ENCODE results near the gene PPFIBP2. TPM values are rescaled to one million over a fixed set of nuclear protein-coding genes. Genes with fewer than 3 reads are reported as not detected.
"Not testable (repeated sequence)": the region's sequence is repeated elsewhere in the genome, so short reads cannot be mapped to it uniquely, and the experiment has no call there.

The PPFIBP2 gene
- total RNA-seq, 1 donor: 28.9 TPM

GRCh38 chr11:7514099-7514591 is 346 bp downstream of the PPFIBP2 start:
- Histone ChIP-seq H3K27me3 (ENCODE audit: insufficient read depth, low read length) (peaks cover 7% of the 10 kb centered on the region), H3K4me3 (ENCODE audit: low read length) (peak overlapping the region; percentile 92), H3K9me3 (ENCODE audit: low read depth, low read length) (no peaks in the 10 kb centered on the region), H3K4me1 (ENCODE audit: insufficient read depth, low read length) (peaks cover 38% of the 10 kb centered on the region)

- Histone ChIP-seq H3K4me3 (ENCODE audit: low read length) (no peak overlapping the region), H3K4me1 (ENCODE audit: insufficient read depth, low read length) (peaks cover 48% of the 10 kb centered on the region), H3K9me3 (ENCODE audit: low read depth, low read length) (no peaks in the 10 kb centered on the region), H3K27me3 (ENCODE audit: insufficient read depth, low read length) (peaks cover 7% of the 10 kb centered on the region)
Measured at GRCh38 chr11:7515447-7515886, 1.7 kb downstream of the PPFIBP2 start.

- H3K4me1 ChIP-seq (ENCODE audit: insufficient read depth, low read length): peaks cover 52% of the 10 kb centered on the region
- H3K27me3 ChIP-seq (ENCODE audit: insufficient read depth, low read length): peaks cover 7% of the 10 kb centered on the region
- no peak overlapping the region for H3K4me3 ChIP-seq (ENCODE audit: low read length)
- H3K9me3 ChIP-seq (ENCODE audit: low read depth, low read length): no peaks in the 10 kb centered on the region
Measured at GRCh38 chr11:7516475-7516874, 2.7 kb downstream of the PPFIBP2 start.

DNA sequence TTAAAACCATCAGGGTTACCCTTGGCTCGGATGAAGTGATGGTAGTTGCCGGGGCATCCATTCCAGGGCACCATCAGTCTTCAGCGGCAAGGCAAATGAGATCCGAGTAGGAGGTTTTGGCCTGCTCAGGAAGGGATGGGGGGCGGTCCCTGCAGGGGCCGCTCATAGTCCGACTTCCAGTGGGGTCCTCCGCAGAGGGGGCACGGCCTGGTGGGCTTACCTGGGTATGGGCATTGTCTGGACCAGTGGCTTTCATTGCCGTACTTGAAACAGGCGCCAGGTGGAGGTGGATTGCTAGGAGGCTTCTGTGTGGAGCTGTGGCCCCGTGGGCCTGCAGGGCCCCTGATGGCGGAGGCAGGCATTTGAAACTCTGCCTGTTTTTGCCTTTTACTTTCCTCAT is 3.9 kb downstream of the PPFIBP2 start:
- peaks cover 52% of the 10 kb centered on the region for H3K4me1 ChIP-seq (ENCODE audit: insufficient read depth, low read length)
- H3K9me3 ChIP-seq (ENCODE audit: low read depth, low read length); H3K4me3 ChIP-seq (ENCODE audit: low read length); H3K27me3 ChIP-seq (ENCODE audit: insufficient read depth, low read length): not testable (repeated sequence)

- peaks cover 60% of the 10 kb centered on the region for H3K4me1 ChIP-seq (ENCODE audit: insufficient read depth, low read length)
- H3K9me3 ChIP-seq (ENCODE audit: low read depth, low read length): no peaks in the 10 kb centered on the region
- peaks cover 7% of the 10 kb centered on the region for H3K27me3 ChIP-seq (ENCODE audit: insufficient read depth, low read length)
- H3K4me3 ChIP-seq (ENCODE audit: low read length): no peak overlapping the region
Measured at GRCh38 chr11:7518811-7519562, 5.2 kb downstream of the PPFIBP2 start.

- H3K4me1 ChIP-seq (ENCODE audit: insufficient read depth, low read length): peaks cover 61% of the 10 kb centered on the region
- H3K4me3 ChIP-seq (ENCODE audit: low read length): no peak overlapping the region
- H3K27me3 ChIP-seq (ENCODE audit: insufficient read depth, low read length): peaks cover 2% of the 10 kb centered on the region
- H3K9me3 ChIP-seq (ENCODE audit: low read depth, low read length): no peaks in the 10 kb centered on the region
Measured at GRCh38 chr11:7520011-7520942, 6.5 kb downstream of the PPFIBP2 start.

DNA sequence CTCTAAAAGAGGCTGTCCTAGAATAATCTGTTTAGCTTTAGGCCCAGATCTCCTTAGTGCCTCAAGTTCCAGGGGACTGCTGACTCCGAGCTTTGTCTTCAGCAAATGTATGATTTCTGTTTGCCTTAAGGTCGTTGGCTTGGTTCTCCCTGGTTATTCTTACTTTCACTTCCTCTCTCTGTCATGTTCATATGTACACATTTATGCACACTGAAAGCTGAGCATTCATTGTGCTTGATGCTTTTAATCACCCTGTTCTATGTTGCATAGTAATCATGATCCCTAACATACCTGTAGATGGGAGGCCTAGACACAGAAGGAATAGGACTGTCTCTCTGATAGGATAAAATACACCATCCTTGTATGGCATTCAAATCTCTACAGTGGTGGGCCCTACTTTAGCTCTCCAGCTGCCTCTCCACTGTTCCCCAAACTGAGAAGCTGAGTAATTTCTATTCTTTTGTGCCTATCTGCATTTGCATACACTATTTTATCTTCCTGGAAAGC is 7.2 kb downstream of the PPFIBP2 start:
- H3K4me1 ChIP-seq (ENCODE audit: insufficient read depth, low read length): peaks cover 59% of the 10 kb centered on the region
- no peaks in the 10 kb centered on the region for H3K27me3 ChIP-seq (ENCODE audit: insufficient read depth, low read length)
- no peaks in the 10 kb centered on the region for H3K9me3 ChIP-seq (ENCODE audit: low read depth, low read length)
- H3K4me3 ChIP-seq (ENCODE audit: low read length): no peak overlapping the region

DNA sequence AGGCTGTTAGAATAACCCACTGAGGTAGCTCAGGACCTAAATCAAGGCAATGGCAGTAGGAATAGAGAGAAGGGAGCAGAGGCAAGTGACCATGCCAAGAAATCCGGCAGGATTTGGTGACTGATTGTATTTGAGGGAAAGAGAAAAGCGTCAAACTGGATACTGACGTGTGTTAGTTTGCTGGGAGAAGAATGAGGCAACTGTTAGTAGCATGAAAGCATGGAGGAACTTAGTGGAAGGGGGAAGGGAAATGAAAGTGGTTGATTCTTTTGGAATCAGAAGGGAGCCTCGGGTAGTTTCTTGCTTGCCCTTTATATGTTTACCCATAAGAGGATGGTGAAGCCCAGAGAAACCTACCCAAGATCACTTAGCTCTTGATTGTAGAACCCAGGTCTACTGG is 8.3 kb downstream of the PPFIBP2 start:
- Histone ChIP-seq H3K9me3 (ENCODE audit: low read depth, low read length) (no peaks in the 10 kb centered on the region), H3K4me1 (ENCODE audit: insufficient read depth, low read length) (peaks cover 66% of the 10 kb centered on the region), H3K4me3 (ENCODE audit: low read length) (no peak overlapping the region), H3K27me3 (ENCODE audit: insufficient read depth, low read length) (no peaks in the 10 kb centered on the region)

- H3K27me3 ChIP-seq (ENCODE audit: insufficient read depth, low read length): no peaks in the 10 kb centered on the region
- H3K4me1 ChIP-seq (ENCODE audit: insufficient read depth, low read length): peaks cover 70% of the 10 kb centered on the region
- no peak overlapping the region for H3K4me3 ChIP-seq (ENCODE audit: low read length)
- no peaks in the 10 kb centered on the region for H3K9me3 ChIP-seq (ENCODE audit: low read depth, low read length)
Measured at GRCh38 chr11:7522546-7522945, 8.7 kb downstream of the PPFIBP2 start.

GRCh38 chr11:7523416-7524210 is 9.8 kb downstream of the PPFIBP2 start:
- H3K9me3 ChIP-seq (ENCODE audit: low read depth, low read length): no peaks in the 10 kb centered on the region
- H3K27me3 ChIP-seq (ENCODE audit: insufficient read depth, low read length): no peaks in the 10 kb centered on the region
- no peak overlapping the region for H3K4me3 ChIP-seq (ENCODE audit: low read length)
- peaks cover 78% of the 10 kb centered on the region for H3K4me1 ChIP-seq (ENCODE audit: insufficient read depth, low read length)

DNA sequence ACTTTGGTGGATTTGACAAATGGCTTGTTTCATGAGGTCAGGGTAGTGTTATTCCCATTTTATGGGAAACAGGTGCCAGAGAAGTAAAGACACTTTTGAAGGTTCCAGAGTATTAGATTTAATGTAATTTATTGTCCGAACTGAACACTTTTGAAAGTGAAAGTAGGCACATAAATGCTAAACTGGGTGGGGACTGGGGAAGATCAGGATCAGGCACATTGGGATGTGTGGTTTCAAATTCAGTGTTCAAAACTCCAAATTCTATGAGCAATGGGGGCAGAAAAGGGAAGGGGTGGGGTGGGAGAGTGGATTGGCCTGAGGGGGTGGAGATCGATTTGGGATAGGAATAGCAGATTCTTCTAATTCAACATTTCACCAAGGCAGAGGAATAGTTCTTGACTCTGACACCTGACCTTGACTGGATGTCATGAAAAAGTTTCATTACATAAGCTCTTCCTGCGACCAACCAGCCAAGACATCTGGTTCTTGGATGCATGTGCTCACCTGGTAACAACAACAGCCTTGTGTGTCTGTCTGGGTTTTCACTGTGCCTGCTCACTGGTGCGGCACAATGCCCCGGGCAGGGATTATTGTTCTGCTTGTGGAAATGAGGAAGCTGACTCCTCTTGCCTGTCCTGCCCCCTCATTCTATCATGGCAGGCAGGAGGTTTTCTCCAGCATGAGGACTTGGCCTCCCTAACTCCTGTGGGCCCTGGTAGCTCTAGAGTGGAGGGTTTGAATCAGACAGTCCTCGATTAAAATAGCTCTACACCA is 10.8 kb downstream of the PPFIBP2 start:
- Histone ChIP-seq H3K27me3 (ENCODE audit: insufficient read depth, low read length) (no peaks in the 10 kb centered on the region), H3K9me3 (ENCODE audit: low read depth, low read length) (no peaks in the 10 kb centered on the region), H3K4me1 (ENCODE audit: insufficient read depth, low read length) (peaks cover 86% of the 10 kb centered on the region), H3K4me3 (ENCODE audit: low read length) (no peak overlapping the region)

DNA sequence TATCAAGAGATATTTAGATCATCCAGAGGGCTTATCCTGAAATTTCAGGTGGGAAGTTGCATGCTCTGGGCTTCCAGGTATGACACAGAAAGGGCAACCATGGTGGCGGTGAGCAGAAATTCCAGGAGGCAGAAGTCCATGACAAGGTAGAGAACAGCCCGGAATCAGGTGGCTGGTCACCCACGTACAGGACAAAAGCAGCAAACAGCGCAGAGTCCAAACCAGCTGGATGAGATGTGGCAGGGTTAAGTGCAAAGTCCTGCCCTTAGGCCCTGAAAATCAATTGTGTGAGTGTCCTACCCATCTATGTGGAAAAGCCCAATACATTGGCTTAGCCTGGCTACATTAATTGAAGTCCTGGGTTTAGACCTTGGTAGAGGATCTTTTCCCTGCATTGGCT is 11.6 kb downstream of the PPFIBP2 start:
- peaks cover 80% of the 10 kb centered on the region for H3K4me1 ChIP-seq (ENCODE audit: insufficient read depth, low read length)
- H3K4me3 ChIP-seq (ENCODE audit: low read length): no peak overlapping the region
- H3K27me3 ChIP-seq (ENCODE audit: insufficient read depth, low read length): no peaks in the 10 kb centered on the region
- no peaks in the 10 kb centered on the region for H3K9me3 ChIP-seq (ENCODE audit: low read depth, low read length)

- no peak overlapping the region for H3K4me3 ChIP-seq (ENCODE audit: low read length)
Measured at GRCh38 chr11:7527029-7527428, 13.2 kb downstream of the PPFIBP2 start.

DNA sequence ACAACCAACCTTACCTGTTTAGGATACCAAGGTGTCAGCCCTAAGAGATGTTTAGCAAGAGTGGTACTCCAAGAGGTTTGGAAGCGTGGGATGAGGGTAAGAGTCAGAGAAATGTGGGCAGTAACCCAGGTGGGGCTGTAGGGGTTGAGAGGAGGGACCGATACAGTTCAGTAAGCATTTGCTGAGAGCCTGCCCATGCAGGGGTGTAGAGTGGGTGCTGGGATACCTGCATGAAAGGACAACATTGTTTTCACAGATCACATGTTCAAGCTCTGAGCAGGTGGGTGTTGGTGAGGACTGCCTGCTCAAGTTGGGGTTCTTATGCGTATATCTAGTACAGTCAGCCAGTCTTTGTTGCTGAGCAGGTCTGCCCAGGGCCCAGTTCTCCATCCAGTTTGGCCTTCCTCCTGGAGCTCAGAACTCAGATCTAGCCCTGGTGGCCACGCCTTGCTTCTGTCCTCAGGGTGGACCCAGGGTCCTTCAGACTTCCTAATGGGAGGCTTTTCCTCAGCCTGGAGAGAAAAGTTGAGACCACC is 14.8 kb downstream of the PPFIBP2 start:
- Histone ChIP-seq H3K9me3 (ENCODE audit: low read depth, low read length) (no peaks in the 10 kb centered on the region), H3K4me3 (ENCODE audit: low read length) (no peak overlapping the region), H3K4me1 (ENCODE audit: insufficient read depth, low read length) (peaks cover 60% of the 10 kb centered on the region), H3K27me3 (ENCODE audit: insufficient read depth, low read length) (no peaks in the 10 kb centered on the region)

More at GRCh38 chr11:7527029-7527428, 13.2 kb downstream of the PPFIBP2 start:
- H3K9me3 ChIP-seq (ENCODE audit: low read depth, low read length): no peaks in the 10 kb centered on the region
- no peaks in the 10 kb centered on the region for H3K27me3 ChIP-seq (ENCODE audit: insufficient read depth, low read length)
- H3K4me1 ChIP-seq (ENCODE audit: insufficient read depth, low read length): peaks cover 73% of the 10 kb centered on the region
